Stimulated activated CD8-positive, alpha-beta memory T cell treated with anti-CD3 and anti-CD28 coated beads, Interleukin-15, amount 100 ng/mL, for 24 hours (primary cell): ENCODE measurements around the gene APCDD1.
"Not testable (repeated sequence)": the region's sequence is repeated elsewhere in the genome, so short reads cannot be mapped to it uniquely, and the experiment has no call there.

ENCODE experiments used
- DNase-seq: peaks from one replicate; pipeline ENCODE4 v3.0.0-alpha.2; 2020; ENCODE audit warnings: low read depth

APCDD1 gene

GRCh38 chr18:10463096-10463495 lies 8.7 kb downstream of the APCDD1 start:
- DNase-seq, result no peak

- no peak for DNase-seq
These were observed 9.3 kb downstream of the APCDD1 start for GRCh38 chr18:10463741-10464140.

GRCh38 chr18:10464161-10464648 lies 9.8 kb downstream of the APCDD1 start:
- not testable (repeated sequence) for DNase-seq

- no peak for DNase-seq
These were observed 10.9 kb downstream of the APCDD1 start for GRCh38 chr18:10465174-10465939.

DNA sequence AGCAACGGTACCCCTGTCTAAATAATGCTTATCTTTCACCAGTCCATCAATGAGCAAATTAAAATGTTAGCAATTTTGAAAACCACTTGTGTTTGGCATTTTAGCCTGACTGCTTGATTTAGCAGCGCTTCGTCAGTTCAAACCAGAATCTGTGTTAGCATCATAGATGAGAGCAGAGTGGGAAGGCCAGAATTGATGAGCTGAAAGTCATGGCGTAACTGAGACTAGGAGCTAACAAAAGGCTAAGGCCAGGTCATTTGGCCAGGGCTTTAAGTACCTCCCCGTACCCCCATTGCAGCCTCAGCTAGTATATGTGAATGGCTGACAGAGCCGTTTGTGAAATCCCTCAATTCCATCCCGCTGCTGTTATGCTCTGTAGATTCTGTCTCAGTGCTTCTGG lies 16.0 kb downstream of the APCDD1 start:
- DNase-seq, result no peak

DNA sequence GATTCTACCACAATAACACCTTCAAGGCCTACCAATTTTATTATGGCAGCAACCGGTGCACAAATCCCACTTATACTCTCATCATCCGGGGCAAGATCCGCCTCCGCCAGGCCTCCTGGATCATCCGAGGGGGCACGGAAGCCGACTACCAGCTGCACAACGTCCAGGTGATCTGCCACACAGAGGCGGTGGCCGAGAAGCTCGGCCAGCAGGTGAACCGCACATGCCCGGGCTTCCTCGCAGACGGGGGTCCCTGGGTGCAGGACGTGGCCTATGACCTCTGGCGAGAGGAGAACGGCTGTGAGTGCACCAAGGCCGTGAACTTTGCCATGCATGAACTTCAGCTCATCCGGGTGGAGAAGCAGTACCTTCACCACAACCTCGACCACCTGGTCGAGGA lies 17.1 kb downstream of the APCDD1 start:
- no peak for DNase-seq

DNA sequence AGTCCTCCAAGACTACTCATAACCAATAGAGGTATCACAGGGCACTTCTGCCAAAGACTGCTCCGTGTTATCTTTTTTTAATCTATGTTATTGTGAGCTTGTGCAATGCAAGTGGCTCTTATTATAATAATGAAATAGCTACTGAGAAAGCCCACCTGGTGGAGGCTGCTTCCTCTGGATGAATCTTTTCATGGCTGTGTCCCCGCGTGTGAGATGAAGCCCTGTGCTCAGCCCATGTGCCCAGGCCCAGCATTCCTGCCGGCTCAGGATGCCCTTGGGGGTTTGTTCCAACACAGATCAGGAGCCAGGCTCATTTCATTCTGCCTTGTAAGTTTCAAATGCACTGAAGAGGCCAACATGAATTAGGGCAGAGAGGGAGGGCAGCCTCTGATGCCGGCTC lies 18.7 kb downstream of the APCDD1 start:
- no peak for DNase-seq

DNA sequence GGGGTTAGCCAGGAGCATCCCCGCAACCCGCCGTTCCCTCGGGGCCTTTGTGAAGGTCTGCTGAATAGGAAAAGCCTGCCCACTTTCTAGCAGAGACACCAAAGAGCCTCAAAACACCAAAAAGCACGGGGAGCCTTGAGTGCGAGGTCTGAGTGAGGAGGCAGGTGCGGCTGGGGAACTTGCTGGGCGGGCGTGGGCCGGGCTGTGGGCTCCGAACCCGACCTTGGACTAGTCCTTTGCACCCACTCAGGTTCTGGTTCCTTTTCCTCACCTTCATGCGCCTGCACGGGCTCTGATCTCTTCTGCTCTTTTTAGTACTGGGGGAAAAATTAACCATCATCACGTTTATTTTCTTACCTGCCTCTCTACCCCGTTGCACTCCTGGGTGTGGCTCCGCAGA lies 19.9 kb downstream of the APCDD1 start:
- DNase-seq, result no peak

DNA sequence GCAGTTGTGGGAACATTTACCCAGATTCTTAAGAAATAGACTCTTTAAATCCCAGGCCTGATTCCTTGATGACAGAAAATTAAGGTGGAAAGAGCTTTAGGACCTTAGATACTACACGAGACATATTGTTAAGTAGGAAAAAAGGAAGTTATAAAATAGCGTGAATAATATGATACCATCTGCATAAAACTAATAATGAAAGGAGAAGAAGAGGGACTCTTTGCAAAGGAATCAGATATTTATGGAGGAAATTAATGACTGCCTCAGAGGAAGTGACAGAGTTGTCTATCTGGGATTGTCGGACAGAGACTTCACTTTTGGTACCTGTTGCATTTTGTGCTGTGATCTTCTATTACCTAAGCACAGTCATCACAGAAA lies 20.8 kb downstream of the APCDD1 start:
- DNase-seq, result no peak

GRCh38 chr18:10475654-10476291 lies 21.3 kb downstream of the APCDD1 start:
- DNase-seq, result no peak

GRCh38 chr18:10476338-10476791 lies 21.9 kb downstream of the APCDD1 start:
- no peak for DNase-seq

DNA sequence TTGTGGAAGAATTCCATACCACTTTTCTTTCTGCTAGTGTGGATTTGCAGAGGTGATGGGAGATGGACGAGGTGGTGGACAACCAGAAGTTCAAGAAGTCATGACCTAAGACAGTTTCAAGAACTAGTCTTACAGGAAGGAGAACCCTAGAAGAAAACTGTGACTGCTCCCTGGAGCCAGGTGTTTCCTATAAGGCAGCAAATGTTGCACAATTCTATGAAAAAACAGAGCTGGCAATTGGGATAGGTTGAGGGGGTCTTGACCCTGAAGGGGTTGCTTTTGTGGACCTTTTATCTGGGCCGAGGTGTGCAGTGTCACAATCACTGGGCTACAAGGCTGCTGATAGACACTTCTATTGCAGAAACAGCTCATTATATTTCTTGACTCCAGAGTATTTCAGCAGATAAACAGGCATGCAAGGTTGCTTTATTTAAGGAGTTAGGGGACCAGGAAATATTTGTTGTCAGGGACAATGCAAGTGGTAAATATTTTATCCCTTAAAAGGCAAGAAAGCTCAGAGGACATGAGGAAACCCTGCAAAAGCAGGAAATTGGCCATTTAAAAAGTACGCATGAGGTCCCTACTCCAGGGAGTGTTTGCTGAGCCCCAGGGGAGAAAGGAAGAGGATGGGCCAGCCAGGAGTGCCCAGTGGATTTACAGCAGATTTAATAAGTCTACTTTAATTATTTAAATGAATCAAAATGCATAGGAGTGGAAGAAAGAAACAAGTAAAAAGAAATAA lies 22.9 kb downstream of the APCDD1 start:
- no peak for DNase-seq

GRCh38 chr18:10477863-10478260 lies 23.4 kb downstream of the APCDD1 start:
- DNase-seq, result no peak

GRCh38 chr18:10481831-10482230 lies 27.4 kb downstream of the APCDD1 start:
- no peak for DNase-seq

DNA sequence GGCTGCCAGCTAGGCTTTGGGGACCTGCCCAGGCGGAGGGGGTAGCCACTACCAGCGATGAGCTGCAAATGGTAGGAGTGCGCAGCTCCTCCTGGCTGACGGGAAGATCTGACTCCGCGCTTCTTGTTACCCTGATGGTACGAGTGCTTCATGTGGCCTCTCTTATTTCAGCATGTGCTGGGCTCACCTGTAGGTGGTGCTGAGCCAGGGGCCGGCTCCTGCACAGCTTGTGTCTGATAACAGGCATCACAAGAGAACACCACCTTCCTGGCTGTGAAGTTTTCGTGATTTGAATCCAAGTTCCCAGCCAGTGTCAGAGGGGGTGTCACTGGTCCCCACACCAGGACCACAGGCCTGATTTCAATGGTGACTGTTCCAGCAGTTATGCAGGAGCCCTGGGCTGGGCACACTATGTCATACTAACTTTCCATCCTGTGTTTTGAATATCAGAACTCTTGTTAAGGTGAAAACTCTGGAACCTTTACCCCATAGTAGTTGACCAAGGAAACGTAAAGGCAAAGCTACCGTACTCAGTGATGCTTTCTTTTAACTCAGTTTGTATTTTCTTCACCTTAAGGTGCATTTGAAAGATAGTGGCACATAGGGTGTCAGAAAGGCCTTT lies 28.0 kb downstream of the APCDD1 start:
- DNase-seq, result no peak

GRCh38 chr18:10482985-10483949 lies 28.8 kb downstream of the APCDD1 start:
- DNase-seq, result no peak

- DNase-seq, result no peak
These were observed 31.0 kb downstream of the APCDD1 start for GRCh38 chr18:10485475-10485874.

DNA sequence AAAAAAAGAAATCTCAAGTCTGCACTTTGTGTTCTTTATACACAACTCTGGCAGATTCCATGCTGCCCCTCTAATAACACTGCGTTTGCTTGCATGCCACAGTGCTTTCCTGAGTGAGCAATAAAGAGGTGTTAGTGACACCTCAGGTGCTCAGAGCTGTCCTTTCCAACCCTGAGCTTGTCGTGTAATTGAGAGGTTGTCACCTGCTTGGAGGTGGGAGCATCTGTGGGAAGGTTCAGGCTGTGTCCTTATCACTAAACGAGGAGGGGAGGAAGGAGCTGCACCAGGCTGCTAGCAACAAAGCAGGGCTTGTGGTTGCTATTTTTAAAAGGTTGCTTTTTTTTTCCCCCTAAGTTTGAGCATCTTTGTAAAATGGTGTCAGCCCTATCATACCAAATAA lies 31.9 kb downstream of the APCDD1 start:
- DNase-seq, result no peak

DNA sequence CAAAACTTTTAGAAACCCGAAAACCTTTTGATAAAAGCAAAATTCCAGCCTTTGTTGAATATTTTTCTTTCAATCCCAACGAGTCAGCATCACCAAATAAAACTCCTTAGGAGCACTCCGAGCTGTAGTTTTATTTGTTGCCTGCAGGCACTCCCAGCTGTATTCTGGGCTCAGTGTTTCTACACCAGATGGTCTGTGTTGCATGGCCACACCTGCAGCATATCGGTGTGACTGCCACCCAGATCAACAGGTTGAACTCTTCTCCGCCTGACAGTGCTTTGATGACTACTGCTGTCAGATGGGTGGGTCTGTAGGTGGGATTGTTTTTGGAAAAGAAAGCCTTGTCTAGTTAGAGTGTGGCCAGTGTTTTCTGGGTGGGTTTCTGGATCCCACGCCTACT lies 32.7 kb downstream of the APCDD1 start:
- no peak for DNase-seq

DNA sequence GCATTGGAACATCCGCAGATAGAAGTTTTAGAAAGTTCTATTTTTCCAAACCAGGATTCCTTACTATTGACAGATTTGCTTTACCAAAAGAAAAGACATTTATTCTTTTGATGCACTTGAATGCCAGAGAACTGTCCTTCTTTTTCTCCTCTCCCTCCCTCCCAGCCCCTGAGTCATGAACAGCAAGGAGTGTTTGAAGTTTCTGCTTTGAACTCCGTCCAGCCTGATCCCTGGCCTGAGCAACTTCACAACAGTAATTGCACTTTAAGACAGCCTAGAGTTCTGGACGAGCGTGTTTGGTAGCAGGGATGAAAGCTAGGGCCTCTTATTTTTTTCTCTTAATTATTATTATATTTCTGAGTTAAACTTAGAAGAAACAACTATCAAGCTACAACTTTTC lies 33.6 kb downstream of the APCDD1 start:
- no peak for DNase-seq
